HepG2 (cell line): ENCODE data around the gene CCDC192. TPM values are rescaled to one million over a fixed set of nuclear protein-coding genes. Genes with fewer than 3 reads are reported as not detected.

Source experiments
- ATAC-seq: fragments of 200-7000 bp; cut with Tn5 transposase; 3 replicates; pipeline ENCODE4 v1.9.1; 2020; ENCODE audit warnings: mild to moderate bottlenecking, moderate library complexity
- BruUV-seq: library from RNA; stranded (reverse); fragments of 400-500 nt; replicated peaks from 2 replicates; lab custom pipeline; 2021; lab: Mats Ljungman, UMichigan
- CTCF ChIA-PET: fragments of 300-600 bp; formaldehyde crosslinking; extraction: SDS; loops from one replicate; lab custom pipeline; 2021; ENCODE audit warnings: low total read pairs, inconsistent platforms, low intra/inter-chr PET ratio; lab: Yijun Ruan, JAX
- POLR2A ChIA-PET: fragments of 350-600 bp; sonication (Branson Sonifier 250); formaldehyde crosslinking; loops from one replicate; lab custom pipeline; 2020; ENCODE audit warnings: antibody characterized with exemption, inconsistent platforms; lab: Yijun Ruan, JAX
- DNase-seq: peaks from one replicate; pipeline ENCODE4 v3.0.0-alpha.2; 2015; ENCODE audit warnings: low spot score
- FAIRE-seq: peaks from 3 replicates; lab custom pipeline; 2011; peaks lifted over from hg19 to GRCh38; lab: Jason Lieb, UNC
- H2AFZ ChIP-seq: one replicate; pipeline ENCODE4 v1.6.1; 2011; ENCODE audit warnings: low read length, inconsistent platforms
- H3K27ac ChIP-seq: fragments of 300-600 bp; 3 replicates; pipeline ENCODE4 v1.8.0; 2011; ENCODE audit warnings: mixed run types, mild to moderate bottlenecking, mixed read lengths, low read length, inconsistent platforms; ENCODE audit not compliant: insufficient read depth; ENCODE audit errors: extremely low read length
- H3K27me3 ChIP-seq, 2 experiments: fragments of 200-600 bp in 1 of 2; 2 replicates in 1 of 2; 3 replicates in 1 of 2; pipeline versions ENCODE4 v1.6.0 to v1.8.0; 2011; ENCODE audit warnings: low read length in 2 of 2, mild to moderate bottlenecking in 2 of 2, moderate library complexity in 2 of 2, inconsistent platforms in 1 of 2; ENCODE audit not compliant: insufficient read depth in 2 of 2, control insufficient read depth in 1 of 2
- H3K36me3 ChIP-seq, 2 experiments: fragments of 200-600 bp in 1 of 2; replicated peaks in 1 of 2; 2 replicates in 1 of 2; 3 replicates in 1 of 2; pipeline versions ENCODE4 v1.5.1 to v1.8.0; 2011; ENCODE audit warnings: low read length in 2 of 2, inconsistent platforms in 1 of 2; ENCODE audit not compliant: insufficient read depth in 2 of 2, control insufficient read depth in 1 of 2
- H3K4me1 ChIP-seq: 2 replicates; pipeline ENCODE4 v1.5.1; 2012; ENCODE audit warnings: low read length, inconsistent platforms; ENCODE audit not compliant: insufficient read depth
- H3K4me2 ChIP-seq: 2 replicates; pipeline ENCODE4 v1.6.0; 2011; ENCODE audit warnings: low read depth, low read length, inconsistent platforms
- H3K4me3 ChIP-seq, 3 experiments: fragments of 200-600 bp in 1 of 3; sonication (generic), shearing (Covaris generic) in 1 of 3; replicated peaks in 1 of 3; 2 replicates each; pipeline ENCODE4 v1.5.1; 2011 to 2016; ENCODE audit warnings: low read length in 3 of 3, inconsistent platforms in 2 of 3, low read depth in 2 of 3, mild to moderate bottlenecking in 2 of 3, control low read depth in 1 of 3, mixed read lengths in 1 of 3; ENCODE audit not compliant: insufficient read depth in 1 of 3
- H3K79me2 ChIP-seq: one replicate; pipeline ENCODE4 v1.6.1; 2011; ENCODE audit warnings: low read length, inconsistent platforms; ENCODE audit not compliant: insufficient read depth
- H3K9ac ChIP-seq: 2 replicates; pipeline ENCODE4 v1.6.0; 2011; ENCODE audit warnings: mild to moderate bottlenecking, low read depth, low read length, inconsistent platforms; ENCODE audit not compliant: insufficient read depth
- H3K9me3 ChIP-seq: 2 replicates; pipeline ENCODE4 v1.5.1; 2012; ENCODE audit warnings: mild to moderate bottlenecking, low read length
- H4K20me1 ChIP-seq: 2 replicates; pipeline ENCODE4 v1.6.0; 2011; ENCODE audit warnings: inconsistent platforms, mild to moderate bottlenecking, low read length, moderate library complexity; ENCODE audit not compliant: insufficient read depth
- BRCA1 ChIP-seq: sonication (generic); formaldehyde crosslinking; IDR thresholded peaks from 2 replicates; pipeline ENCODE4 v1.4.0; 2020; ENCODE audit warnings: missing genetic modification reagents
- BRD4 ChIP-seq: sonication (generic); formaldehyde crosslinking; IDR thresholded peaks from 2 replicates; pipeline ENCODE4 v1.4.0; 2020; ENCODE audit warnings: missing genetic modification reagents
- CAMTA2 ChIP-seq: sonication (generic); formaldehyde crosslinking; IDR thresholded peaks from 2 replicates; pipeline ENCODE4 v1.4.0; 2020; ENCODE audit warnings: mild to moderate bottlenecking, missing genetic modification reagents, borderline replicate concordance
- DNMT1 ChIP-seq: sonication (generic); formaldehyde crosslinking; IDR thresholded peaks from 2 replicates; pipeline ENCODE4 v1.5.1; 2020; ENCODE audit warnings: mild to moderate bottlenecking, missing genetic modification reagents
- HDAC1 ChIP-seq: sonication (generic); formaldehyde crosslinking; IDR thresholded peaks from 2 replicates; pipeline ENCODE4 v1.5.1; 2020; ENCODE audit warnings: mild to moderate bottlenecking, missing genetic modification reagents
- HNRNPH1 ChIP-seq: fragments of 200-400 bp; formaldehyde crosslinking; optimal IDR thresholded peaks from 2 replicates; pipeline ENCODE3; 2017; ENCODE audit warnings: mild to moderate bottlenecking, low read depth, low read length
- HOXA3 ChIP-seq: sonication (generic); formaldehyde crosslinking; IDR thresholded peaks from 2 replicates; pipeline ENCODE4 v1.5.0; 2020; ENCODE audit warnings: missing genetic modification reagents
- KDM1A ChIP-seq: IDR thresholded peaks from 2 replicates; pipeline ENCODE4 v1.6.1; 2016; ENCODE audit warnings: missing compliant biosample characterization
- NCOA5 ChIP-seq: sonication (generic); formaldehyde crosslinking; IDR thresholded peaks from 2 replicates; pipeline ENCODE4 v1.4.0; 2020; ENCODE audit warnings: missing genetic modification reagents
- POLR2A ChIP-seq, 2 experiments: IDR thresholded peaks; 2 replicates each; pipeline ENCODE4 v1.6.1; 2011; ENCODE audit warnings: low read depth in 2 of 2, low read length in 2 of 2, mild to moderate bottlenecking in 1 of 2, moderate library complexity in 1 of 2; ENCODE audit not compliant: insufficient read depth in 1 of 2
- SUZ12 ChIP-seq: fragments of 150-350 bp; IDR thresholded peaks from 2 replicates; pipeline ENCODE4 v1.6.1; 2014; ENCODE audit warnings: low read depth, low read length
- THAP11 ChIP-seq: IDR thresholded peaks from 2 replicates; pipeline ENCODE4 v1.6.1; 2016; ENCODE audit warnings: missing biosample characterization, missing genetic modification reagents
- ZBTB1 ChIP-seq: sonication (generic); formaldehyde crosslinking; IDR thresholded peaks from 2 replicates; pipeline ENCODE4 v1.4.0; 2020; ENCODE audit warnings: missing genetic modification reagents, borderline replicate concordance
- ZBTB14 ChIP-seq: sonication (generic); formaldehyde crosslinking; IDR thresholded peaks from 2 replicates; pipeline ENCODE4 v1.4.0; 2020; ENCODE audit warnings: missing genetic modification reagents
- ZFP36L1 ChIP-seq: sonication (generic); formaldehyde crosslinking; IDR thresholded peaks from 2 replicates; pipeline ENCODE4 v1.8.0; 2022; ENCODE audit warnings: mild to moderate bottlenecking, missing genetic modification reagents, moderate library complexity
- ZFP62 ChIP-seq: sonication (generic); formaldehyde crosslinking; IDR thresholded peaks from 2 replicates; pipeline ENCODE4 v1.4.0; 2020; ENCODE audit warnings: missing genetic modification reagents
- ZNF296 ChIP-seq: sonication (generic); formaldehyde crosslinking; conservative IDR thresholded peaks from 2 replicates; pipeline ENCODE4 v1.5.0; 2020; ENCODE audit warnings: mild to moderate bottlenecking, missing genetic modification reagents
- ZNF468 ChIP-seq: sonication (generic); formaldehyde crosslinking; IDR thresholded peaks from 2 replicates; pipeline ENCODE4 v1.8.0; 2022; ENCODE audit warnings: mild to moderate bottlenecking, moderate library complexity, missing genetic modification reagents
- ZNF672 ChIP-seq: sonication (generic); formaldehyde crosslinking; IDR thresholded peaks from 2 replicates; pipeline ENCODE4 v1.8.1; 2022; ENCODE audit warnings: missing genetic modification reagents
- WGBS: methylation state at CpG from one replicate; pipeline ENCODE4 v1.1.6; 2017; ENCODE audit warnings: low lambda C conversion rate; 5-methylcytosine and 5-hydroxymethylcytosine counted together
- in situ Hi-C: cut with HindIII; loops from 2 replicates; pipeline ENCODE4 v1.10.0; 2017; ENCODE audit warnings: low pct_unique_long_range_greater_than_20kb; ENCODE audit not compliant: extremely low pct_ligation_motif_present
- intact Hi-C: fragments of 100-400 bp; cut with micrococcal nuclease; formaldehyde crosslinking; loops from one replicate; pipeline ENCODE4 v1.10.0; 2022; ENCODE audit not compliant: unreplicated experiment
- polyA plus RNA-seq, 8 experiments: library from polyadenylated mRNA; depleted of rRNA in 3 of 8; stranded (reverse) in 7 of 8; unstranded in 1 of 8; fragments of >200 nt; fragmentation: Illumina TruSeq in 4 of 8; extraction: Trizol in 4 of 8; gene quantifications; 2 replicates each; pipeline versions ENCODE4 v1.2.1 to v1.2.3, GENCODE V29; 2011 to 2016; ENCODE audit warnings: low read depth in 4 of 8, missing spikeins in 1 of 8, mixed read lengths in 1 of 8; ENCODE audit not compliant: insufficient read depth in 1 of 8
- total RNA-seq, 5 experiments: library from RNA; depleted of rRNA; stranded (reverse); fragments of >200 nt; fragmentation: Illumina TruSeq; extraction: Trizol; gene quantifications; 2 replicates each; pipeline ENCODE4 v1.2.3, GENCODE V29; 2016; ENCODE audit warnings: low read depth in 1 of 5

Gene CCDC192
- total and polyA plus RNA-seq, 2 of the 13 experiments (the other 11 are each of a cell fraction or from before 2014, with no cell fraction given): not detected

- no peak overlapping the region for H3K4me3 ChIP-seq
These were observed 5.1 kb upstream of the CCDC192 start for GRCh38 chr5:127697894-127698600.

GRCh38 chr5:127699416-127699815 is 3.8 kb upstream of the CCDC192 start:
- no peaks in the 10 kb centered on the region for H3K79me2 ChIP-seq
- ChIA-PET CTCF (no interaction called here), POLR2A (no interaction called here)
- no peaks in the 10 kb centered on the region for H4K20me1 ChIP-seq
- FAIRE-seq: no peak
- intact Hi-C loops (no loop called here), in situ Hi-C loops (no loop called here)
- H3K27me3 ChIP-seq: no peaks in the 10 kb centered on the region
- TF ChIP-seq ZBTB14 (no peak), SUZ12 (no peak), BRD4 (CRISPR knock-in tag) (no peak), CAMTA2 (no peak), ZNF296 (CRISPR knock-in tag) (no peak), ZFP62 (CRISPR knock-in tag) (no peak), ZBTB1 (CRISPR knock-in tag) (no peak), NCOA5 (no peak)
- H3K9ac ChIP-seq: no peak overlapping the region
- no peak overlapping the region for H3K27ac ChIP-seq
- no peak overlapping the region for H3K4me3 ChIP-seq
- DNase-seq: no peak
- no peak for ATAC-seq
- no peak overlapping the region for H3K4me2 ChIP-seq
- no peak overlapping the region for H2AFZ ChIP-seq
- no peaks in the 10 kb centered on the region for H3K9me3 ChIP-seq
- peaks cover 6% of the 10 kb centered on the region; the same call in 1 of the 2 replicates for H3K4me1 ChIP-seq
- BruUV-seq: no TSS peak
- WGBS: 27% methylated on average over 5 of the region's 5 CpGs
- H3K36me3 ChIP-seq: no peaks in the 10 kb centered on the region

More at GRCh38 chr5:127697894-127698600, 5.1 kb upstream of the CCDC192 start:
- H2AFZ ChIP-seq: no peak overlapping the region
- TF ChIP-seq HDAC1 (no peak), BRCA1 (CRISPR knock-in tag) (no peak), ZNF468 (no peak), HNRNPH1 (no peak), KDM1A (CRISPR knock-in tag) (no peak), ZFP36L1 (CRISPR knock-in tag) (no peak), POLR2A (IDR thresholded peaks at IDR 0.05; ENCODE audit: insufficient read depth in 1 of 2, low read depth in 2 of 2, low read length in 2 of 2) (no peak), DNMT1 (CRISPR knock-in tag) (no peak), ZNF672 (no peak), HOXA3 (CRISPR knock-in tag) (no peak), THAP11 (CRISPR knock-in tag) (no peak)
- intact Hi-C loops (no loop called here), in situ Hi-C loops (no loop called here)
- CTCF ChIA-PET: no interaction called here
- DNase-seq (no peak), FAIRE-seq (no peak), ATAC-seq (peak; percentile 34; the same call in 2 of the 3 replicates)
- no peak overlapping the region for H3K27ac ChIP-seq
- no TSS peak for BruUV-seq
- 0% methylated on average over 2 of the region's 2 CpGs for WGBS
- POLR2A ChIA-PET: no interaction called here
- no peak overlapping the region for H3K9ac ChIP-seq
- no peaks in the 10 kb centered on the region for H3K27me3 ChIP-seq
- no peaks in the 10 kb centered on the region for H3K36me3 ChIP-seq
- H3K4me1 ChIP-seq: peaks cover 6% of the 10 kb centered on the region; the same call in 1 of the 2 replicates
- no peaks in the 10 kb centered on the region for H3K79me2 ChIP-seq
- H3K9me3 ChIP-seq: no peaks in the 10 kb centered on the region
- H4K20me1 ChIP-seq: no peaks in the 10 kb centered on the region
- H3K4me2 ChIP-seq: no peak overlapping the region
